HEK293T (cell line): ENCODE data around the gene RAB5IF.
"Not testable (repeated sequence)": the region's sequence is repeated elsewhere in the genome, so short reads cannot be mapped to it uniquely, and the experiment has no call there.

Experiments
- CTCF ChIA-PET: fragments of 350-600 bp; formaldehyde crosslinking; extraction: SDS; loops from one replicate; lab custom pipeline; 2021; ENCODE audit warnings: antibody characterized with exemption, inconsistent platforms; lab: Yijun Ruan, JAX
- POLR2A ChIA-PET: fragments of 350-600 bp; formaldehyde crosslinking; extraction: SDS; loops from one replicate; lab custom pipeline; 2020; ENCODE audit warnings: antibody characterized with exemption, inconsistent platforms; lab: Yijun Ruan, JAX
- DNase-seq: peaks from one replicate; pipeline ENCODE4 v3.0.0; 2012; ENCODE audit warnings: mixed read lengths; ENCODE audit errors: extremely low spot score
- ARNT ChIP-seq: fragments of 450-650 bp; IDR thresholded peaks from 2 replicates; pipeline ENCODE4 v1.6.1; 2017; ENCODE audit warnings: mild to moderate bottlenecking
- BHLHE40 ChIP-seq: fragments of 450-650 bp; IDR thresholded peaks from 2 replicates; pipeline ENCODE4 v1.6.1; 2016; ENCODE audit warnings: mild to moderate bottlenecking, moderate library complexity, borderline replicate concordance
- CTBP1 ChIP-seq: fragments of 450-650 bp; IDR thresholded peaks from 2 replicates; pipeline ENCODE4 v1.6.1; 2016; ENCODE audit warnings: borderline replicate concordance
- ELF4 ChIP-seq: fragments of 450-650 bp; IDR thresholded peaks from 2 replicates; pipeline ENCODE4 v1.6.1; 2017; ENCODE audit warnings: antibody characterized with exemption
- FOXA1 ChIP-seq: fragments of 450-650 bp; IDR thresholded peaks from 2 replicates; pipeline ENCODE4 v1.6.1; 2016; ENCODE audit warnings: mild to moderate bottlenecking
- FOXK2 ChIP-seq: fragments of 450-650 bp; IDR thresholded peaks from 2 replicates; pipeline ENCODE4 v1.6.1; 2016; ENCODE audit warnings: mild to moderate bottlenecking
- FOXM1 ChIP-seq: fragments of 450-650 bp; IDR thresholded peaks from 2 replicates; pipeline ENCODE4 v1.6.1; 2017; ENCODE audit warnings: mild to moderate bottlenecking, borderline replicate concordance
- HDGF ChIP-seq: fragments of 450-650 bp; IDR thresholded peaks from 2 replicates; pipeline ENCODE4 v1.6.1; 2017; ENCODE audit warnings: antibody characterized with exemption, borderline replicate concordance
- L3MBTL2 ChIP-seq: fragments of 450-650 bp; conservative IDR thresholded peaks from 2 replicates; pipeline ENCODE4 v1.6.1; 2016; ENCODE audit warnings: mild to moderate bottlenecking
- LEF1 ChIP-seq: fragments of 450-650 bp; IDR thresholded peaks from 2 replicates; pipeline ENCODE4 v1.6.1; 2017; ENCODE audit warnings: mild to moderate bottlenecking, borderline replicate concordance
- NFRKB ChIP-seq: fragments of 450-650 bp; IDR thresholded peaks from 2 replicates; pipeline ENCODE4 v1.6.1; 2016; ENCODE audit warnings: mild to moderate bottlenecking, moderate library complexity
- PKNOX1 ChIP-seq: fragments of 450-650 bp; IDR thresholded peaks from 2 replicates; pipeline ENCODE4 v1.6.1; 2016
- SP1 ChIP-seq: fragments of 450-650 bp; IDR thresholded peaks from 2 replicates; pipeline ENCODE4 v1.6.1; 2017
- SUZ12 ChIP-seq: fragments of 450-650 bp; IDR thresholded peaks from 2 replicates; pipeline ENCODE4 v1.6.1; 2016; ENCODE audit warnings: mild to moderate bottlenecking
- TARDBP ChIP-seq: fragments of 450-650 bp; IDR thresholded peaks from 2 replicates; pipeline ENCODE4 v1.6.1; 2016
- ZNF384 ChIP-seq: fragments of 450-650 bp; IDR thresholded peaks from 2 replicates; pipeline ENCODE4 v1.6.1; 2016

RAB5IF gene

GRCh38 chr20:36599912-36600345 is 5.7 kb upstream of the RAB5IF start:
- no peak for TF ChIP-seq NFRKB
- no peak for TF ChIP-seq PKNOX1
- no peak for TF ChIP-seq ELF4
- no peak for TF ChIP-seq SP1
- TF ChIP-seq LEF1, result no peak
- TF ChIP-seq TARDBP, result no peak
- TF ChIP-seq SUZ12, result no peak
- no peak for TF ChIP-seq HDGF
- no peak for TF ChIP-seq ARNT
- TF ChIP-seq ZNF384, result no peak
- TF ChIP-seq CTBP1, result no peak
- no peak for TF ChIP-seq FOXK2
- no peak for TF ChIP-seq L3MBTL2
- TF ChIP-seq BHLHE40, result no peak
- no peak for TF ChIP-seq FOXM1
- no peak for TF ChIP-seq FOXA1
- POLR2A ChIA-PET, result interaction anchor here (1.5 kb wide), 1 partner anchor 28 kb away, joined by 4 read pairs; no protein-coding TSS in a partner anchor
- CTCF ChIA-PET, result interaction anchor here (0.7 kb wide), 1 partner anchor 11 kb away, joined by 3 read pairs; no protein-coding TSS in a partner anchor
- DNase-seq, result no peak

- CTCF ChIA-PET, result no interaction called here
- POLR2A ChIA-PET, result no interaction called here
- DNase-seq, result no peak
- TF ChIP-seq HDGF (no peak), LEF1 (no peak), BHLHE40 (no peak), ZNF384 (no peak), FOXK2 (no peak), CTBP1 (no peak), NFRKB (no peak)
These were observed 4.0 kb upstream of the RAB5IF start for GRCh38 chr20:36601540-36601939.

- TF ChIP-seq CTBP1 (no peak), PKNOX1 (no peak), ZNF384 (no peak), FOXA1 (no peak), BHLHE40 (no peak), ARNT (no peak), SUZ12 (no peak), ELF4 (0 out of 2 replicates have a peak, but pooled peaks have one; percentile 61)
These were observed 604 bp upstream of the RAB5IF start for GRCh38 chr20:36604952-36605398.

GRCh38 chr20:36606158-36607066 is 833 bp downstream of the RAB5IF start:
- CTCF ChIA-PET, result interaction anchor here (0.5 to 1.0 kb wide), 3 partner anchors 70 to 123 kb away, joined by 3 read pairs; no protein-coding TSS in a partner anchor
- POLR2A ChIA-PET, result interaction anchor here (0.8 to 3.5 kb wide), 13 partner anchors 8 to 167 kb away, joined by 3 to 29 read pairs (median 5); partner anchors contain the start of genes DSN1, NDRG3 and TGIF2

More at GRCh38 chr20:36604952-36605398, 604 bp upstream of the RAB5IF start:
- no peak for DNase-seq
- POLR2A ChIA-PET, result interaction anchor here (0.6 to 3.5 kb wide), 23 partner anchors 8 to 169 kb away, joined by 3 to 29 read pairs (median 4); partner anchors contain the start of genes DSN1, NDRG3 and TGIF2
- CTCF ChIA-PET, result interaction anchor here (0.6 to 1.0 kb wide), 3 partner anchors 13 to 124 kb away, joined by 3 to 7 read pairs (median 3); no protein-coding TSS in a partner anchor

GRCh38 chr20:36607586-36608387 is 2.2 kb downstream of the RAB5IF start:
- ChIA-PET POLR2A (no interaction called here), CTCF (no interaction called here)
- no peak for DNase-seq
- TF ChIP-seq ARNT, result no peak
- TF ChIP-seq SUZ12, result no peak
- TF ChIP-seq ELF4, result no peak
- TF ChIP-seq FOXK2, result no peak
- TF ChIP-seq SP1, result no peak
- no peak for TF ChIP-seq NFRKB
- no peak for TF ChIP-seq L3MBTL2
- no peak for TF ChIP-seq BHLHE40
- no peak for TF ChIP-seq ZNF384
- no peak for TF ChIP-seq HDGF
- TF ChIP-seq LEF1, result no peak

More at GRCh38 chr20:36606158-36607066, 833 bp downstream of the RAB5IF start:
- no peak for DNase-seq
- TF ChIP-seq SP1 (no peak), ELF4 (no peak)

- CTCF ChIA-PET, DNase-seq, POLR2A ChIA-PET: not testable (repeated sequence)
These were observed 2.8 kb downstream of the RAB5IF start for GRCh38 chr20:36608388-36608728.
